B cell (primary cell): Measurements from ENCODE around the gene HYAL2. TPM values are rescaled to one million over a fixed set of nuclear protein-coding genes. Genes with fewer than 3 reads are reported as not detected.

Experiments
- ATAC-seq: fragments of 200-7000 bp; cut with Tn5 transposase; one replicate; pipeline ENCODE4 v1.10.0; 2021; ENCODE audit warnings: low read depth, mild to moderate bottlenecking, moderate number of reproducible peaks, moderate library complexity
- CTCF ChIA-PET: fragments of 350-600 bp; sonication (Branson Sonifier 250); formaldehyde crosslinking; loops from one replicate; lab custom pipeline; 2021; ENCODE audit warnings: antibody characterized with exemption, inconsistent platforms; lab: Charles Lee
- POLR2A ChIA-PET: fragments of 350-600 bp; sonication (Branson Sonifier 250); formaldehyde crosslinking; loops from one replicate; lab custom pipeline; 2021; ENCODE audit warnings: antibody characterized with exemption; lab: Charles Lee
- DNase-seq: peaks from one replicate; pipeline ENCODE4 v3.0.0; 2013
- H2AFZ ChIP-seq: 2 replicates; pipeline ENCODE4 v1.6.1; 2012; ENCODE audit warnings: mild to moderate bottlenecking, low read depth, low read length; ENCODE audit not compliant: insufficient read depth, poor library complexity, severe bottlenecking
- H3K27ac ChIP-seq, 2 donors: 1 replicate in 1 of 2; 2 replicates in 1 of 2; pipeline ENCODE4 v1.5.1; 2012 to 2013; ENCODE audit warnings: low read length in 2 of 2, mild to moderate bottlenecking in 2 of 2, moderate library complexity in 1 of 2
- H3K27me3 ChIP-seq, 4 experiments: fragments of 200-600 bp in 1 of 4; sonication (generic) in 1 of 4; replicated peaks in 1 of 4; 1 replicate in 2 of 4; 2 replicates in 2 of 4; pipeline versions ENCODE4 v1.6.1 to v1.7.0; 2013 to 2016; ENCODE audit warnings: low read length in 3 of 4, mild to moderate bottlenecking in 2 of 4, mixed read lengths in 1 of 4, moderate library complexity in 1 of 4; ENCODE audit not compliant: insufficient read depth in 4 of 4, control insufficient read depth in 3 of 4; ENCODE audit errors: control extremely low read depth in 1 of 4
- H3K36me3 ChIP-seq, 2 experiments: replicated peaks in 1 of 2; 1 replicate in 1 of 2; 2 replicates in 1 of 2; pipeline versions ENCODE4 v1.6.1 to v1.7.1; 2013; ENCODE audit warnings: low read length in 1 of 2; ENCODE audit not compliant: insufficient read depth in 2 of 2, control insufficient read depth in 1 of 2; ENCODE audit errors: control extremely low read depth in 1 of 2, extremely low read depth in 1 of 2
- H3K4me1 ChIP-seq, 2 donors: fragments of 200-600 bp in 1 of 2; sonication (generic) in 1 of 2; 1 replicate in 1 of 2; 2 replicates in 1 of 2; pipeline versions ENCODE4 v1.5.1 to v1.6.1; 2013 to 2017; ENCODE audit warnings: low read length in 2 of 2; ENCODE audit not compliant: control insufficient read depth in 2 of 2, insufficient read depth in 2 of 2
- H3K4me2 ChIP-seq: replicated peaks from 2 replicates; pipeline ENCODE3; 2012; ENCODE audit warnings: mild to moderate bottlenecking, low read depth, low read length; ENCODE audit not compliant: poor library complexity, severe bottlenecking
- H3K4me3 ChIP-seq, 5 experiments: fragments of 200-600 bp in 1 of 5; sonication (generic) in 1 of 5; 1 replicate in 3 of 5; 2 replicates in 2 of 5; pipeline versions ENCODE4 v1.5.1 to v1.7.0; 2011 to 2016; ENCODE audit warnings: low read length in 4 of 5, mild to moderate bottlenecking in 4 of 5, low read depth in 2 of 5, control low read depth in 1 of 5, moderate library complexity in 1 of 5; ENCODE audit not compliant: insufficient read depth in 1 of 5; ENCODE audit errors: control extremely low read depth in 1 of 5, extremely low read depth in 1 of 5
- H3K79me2 ChIP-seq: fragments of 200-600 bp; sonication (generic); one replicate; pipeline ENCODE4 v1.6.0; 2016; ENCODE audit warnings: low read length; ENCODE audit not compliant: control insufficient read depth, insufficient read depth
- H3K9ac ChIP-seq: fragments of 200-600 bp; sonication (generic); 2 replicates; pipeline ENCODE4 v1.6.1; 2017; ENCODE audit warnings: mild to moderate bottlenecking, low read length, moderate library complexity
- H3K9me3 ChIP-seq, 3 donors: one replicate each; pipeline versions ENCODE4 v1.6.1 to v1.7.1; 2013; ENCODE audit warnings: low read length in 2 of 3; ENCODE audit not compliant: control insufficient read depth in 2 of 3, insufficient read depth in 1 of 3; ENCODE audit errors: control extremely low read depth in 1 of 3
- H4K20me1 ChIP-seq: 2 replicates; pipeline ENCODE4 v1.6.0; 2012; ENCODE audit warnings: mild to moderate bottlenecking, low read length; ENCODE audit not compliant: insufficient read depth, control insufficient read depth, poor library complexity, severe bottlenecking
- H3K27ac Mint-ChIP-seq: one replicate; pipeline ENCODE4 v1.8.0; 2021; ENCODE audit warnings: mixed read lengths
- H3K27me3 Mint-ChIP-seq: one replicate; pipeline ENCODE4 v1.8.0; 2021; ENCODE audit warnings: mixed read lengths
- H3K4me1 Mint-ChIP-seq: one replicate; pipeline ENCODE4 v1.8.0; 2021; ENCODE audit warnings: mixed read lengths
- H3K4me3 Mint-ChIP-seq: one replicate; pipeline ENCODE4 v1.8.0; 2021; ENCODE audit warnings: mixed read lengths
- H3K9me3 Mint-ChIP-seq: one replicate; pipeline ENCODE4 v1.8.0; 2022; ENCODE audit warnings: mixed read lengths; ENCODE audit not compliant: insufficient read depth
- EZH2 ChIP-seq: IDR thresholded peaks from 2 replicates; pipeline ENCODE4 v1.6.1; 2012; ENCODE audit warnings: borderline replicate concordance, low read depth, mild to moderate bottlenecking, moderate library complexity, low read length; ENCODE audit not compliant: insufficient read depth, poor library complexity, severe bottlenecking
- WGBS: methylation state at CpG from one replicate; pipeline ENCODE4 v1.1.5; 2013; ENCODE audit warnings: missing lambda C conversion rate; ENCODE audit not compliant: insufficient coverage; 5-methylcytosine and 5-hydroxymethylcytosine counted together
- intact Hi-C: fragments of 100-400 bp; cut with micrococcal nuclease; formaldehyde crosslinking; loops from one replicate; pipeline ENCODE4 v1.10.0; 2022
- polyA plus RNA-seq: library from polyadenylated mRNA; depleted of rRNA; stranded (reverse); fragments of >200 nt; gene quantifications from 2 replicates; pipeline ENCODE4 v1.2.3, GENCODE V29; 2012
- total RNA-seq, 2 donors: library from RNA; stranded (reverse); fragments of 120-200 nt in 1 of 2; gene quantifications; 1 replicate in 1 of 2; 2 replicates in 1 of 2; pipeline versions ENCODE4 v1.2.3 to v1.2.4, GENCODE V29; 2013 to 2022
- TF ChIP-seq, protein P1 (sequence below): fragments of 200-600 bp; IDR thresholded peaks from one replicate; pipeline ENCODE4 v1.8.0; 2022; ENCODE audit warnings: antibody characterized with exemption, mild to moderate bottlenecking

The HYAL2 gene
- total and polyA plus RNA-seq, 2 donors (not counting 1 experiment from before 2014, with no cell fraction given) = 4.2 to 5.1 TPM

GRCh38 chr3:50274371-50275104, 48.0 kb downstream of the HYAL2 start:
- POLR2A ChIA-PET = interaction anchor here (0.6 to 0.7 kb wide), 4 partner anchors 66 to 1226 kb away, joined by 3 to 6 read pairs (median 4); partner anchors contain the start of gene RASSF1
- CTCF ChIA-PET = interaction anchor here (0.8 to 3.0 kb wide), 9 partner anchors 18 to 154 kb away, joined by 3 to 12 read pairs (median 4); partner anchors contain the start of genes GNAT1 and IFRD2

More at GRCh38 chr3:50274371-50275104, 48.0 kb downstream of the HYAL2 start:
- no peak for ATAC-seq
- Histone ChIP-seq H3K4me3 (no peak overlapping the region), H2AFZ (no peak overlapping the region), H3K27me3 (peaks cover 0 to 57% (median 21%) of the 10 kb centered on the region in 4 experiments), H3K4me2 (peak overlapping the region; percentile 61), H4K20me1 (peaks cover 10% of the 10 kb centered on the region), H3K4me1 (peaks cover 33 to 39% of the 10 kb centered on the region in 2 donors), H3K9ac (no peak overlapping the region), H3K36me3 (no peaks in the 10 kb centered on the region), H3K27ac (no peak overlapping the region), H3K9me3 (peaks cover 0 to 3% (median 0%) of the 10 kb centered on the region in 3 donors), H3K79me2 (no peaks in the 10 kb centered on the region)
- Mint-ChIP-seq H3K4me1 (peaks cover 26% of the 10 kb centered on the region), H3K27ac (peak overlapping the region; percentile 59), H3K9me3 (no peaks in the 10 kb centered on the region), H3K4me3 (peak overlapping the region; percentile 68), H3K27me3 (peaks cover 28% of the 10 kb centered on the region)
- intact Hi-C loops = loop anchor here (1.0 kb wide), 1 partner anchor 50 kb away; no protein-coding TSS in a partner anchor
- DNase-seq = peak; percentile 83
- 10% methylated on average over 19 of the region's 26 CpGs for WGBS
- TF ChIP-seq EZH2 = no peak
- TF ChIP-seq, protein P1, sequence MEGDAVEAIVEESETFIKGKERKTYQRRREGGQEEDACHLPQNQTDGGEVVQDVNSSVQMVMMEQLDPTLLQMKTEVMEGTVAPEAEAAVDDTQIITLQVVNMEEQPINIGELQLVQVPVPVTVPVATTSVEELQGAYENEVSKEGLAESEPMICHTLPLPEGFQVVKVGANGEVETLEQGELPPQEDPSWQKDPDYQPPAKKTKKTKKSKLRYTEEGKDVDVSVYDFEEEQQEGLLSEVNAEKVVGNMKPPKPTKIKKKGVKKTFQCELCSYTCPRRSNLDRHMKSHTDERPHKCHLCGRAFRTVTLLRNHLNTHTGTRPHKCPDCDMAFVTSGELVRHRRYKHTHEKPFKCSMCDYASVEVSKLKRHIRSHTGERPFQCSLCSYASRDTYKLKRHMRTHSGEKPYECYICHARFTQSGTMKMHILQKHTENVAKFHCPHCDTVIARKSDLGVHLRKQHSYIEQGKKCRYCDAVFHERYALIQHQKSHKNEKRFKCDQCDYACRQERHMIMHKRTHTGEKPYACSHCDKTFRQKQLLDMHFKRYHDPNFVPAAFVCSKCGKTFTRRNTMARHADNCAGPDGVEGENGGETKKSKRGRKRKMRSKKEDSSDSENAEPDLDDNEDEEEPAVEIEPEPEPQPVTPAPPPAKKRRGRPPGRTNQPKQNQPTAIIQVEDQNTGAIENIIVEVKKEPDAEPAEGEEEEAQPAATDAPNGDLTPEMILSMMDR = peak; percentile 71
